Measurements from ENCODE around the gene ACACB.

The ACACB gene

GRCh38 chr12:109174468-109174867 lies 58.1 kb downstream of the ACACB start:
- DNase-seq (ENCODE audit: low spot score) = no peak

GRCh38 chr12:109178532-109178931 lies 62.1 kb downstream of the ACACB start:
- no peak for DNase-seq (ENCODE audit: low spot score)

- no peak for DNase-seq (ENCODE audit: low spot score)
These were observed 63.5 kb downstream of the ACACB start for GRCh38 chr12:109179927-109180326.

GRCh38 chr12:109182041-109182839 lies 65.9 kb downstream of the ACACB start:
- DNase-seq (ENCODE audit: low spot score) = no peak

GRCh38 chr12:109185441-109185840 lies 69.1 kb downstream of the ACACB start:
- DNase-seq (ENCODE audit: low spot score) = no peak

GRCh38 chr12:109186993-109187653 lies 70.7 kb downstream of the ACACB start:
- DNase-seq (ENCODE audit: low spot score) = no peak

GRCh38 chr12:109188108-109188712 lies 71.8 kb downstream of the ACACB start:
- no peak for DNase-seq (ENCODE audit: low spot score)

- DNase-seq (ENCODE audit: low spot score) = no peak
These were observed 72.9 kb downstream of the ACACB start for GRCh38 chr12:109189291-109189690.

GRCh38 chr12:109191621-109192250 lies 75.3 kb downstream of the ACACB start:
- DNase-seq (ENCODE audit: low spot score) = no peak

- peak; percentile 52 for DNase-seq (ENCODE audit: low spot score)
These were observed 76.0 kb downstream of the ACACB start for GRCh38 chr12:109192358-109192757.

- DNase-seq (ENCODE audit: low spot score) = no peak
These were observed 77.5 kb downstream of the ACACB start for GRCh38 chr12:109193896-109194295.

GRCh38 chr12:109196332-109196731 lies 79.9 kb downstream of the ACACB start:
- DNase-seq (ENCODE audit: low spot score) = peak; percentile 64

- no peak for DNase-seq (ENCODE audit: low spot score)
These were observed 80.9 kb downstream of the ACACB start for GRCh38 chr12:109197327-109197726.

- no peak for DNase-seq (ENCODE audit: low spot score)
These were observed 82.9 kb downstream of the ACACB start for GRCh38 chr12:109199324-109199723.

- DNase-seq (ENCODE audit: low spot score) = no peak
These were observed 84.6 kb downstream of the ACACB start for GRCh38 chr12:109200825-109201495.

- no peak for DNase-seq (ENCODE audit: low spot score)
These were observed 85.1 kb downstream of the ACACB start for GRCh38 chr12:109201496-109201885.

- DNase-seq (ENCODE audit: low spot score) = no peak
These were observed 86.4 kb downstream of the ACACB start for GRCh38 chr12:109202770-109203169.

GRCh38 chr12:109203480-109203879 lies 87.1 kb downstream of the ACACB start:
- no peak for DNase-seq (ENCODE audit: low spot score)

- no peak for DNase-seq (ENCODE audit: low spot score)
These were observed 92.7 kb downstream of the ACACB start for GRCh38 chr12:109209082-109209481.

GRCh38 chr12:109212460-109213115 lies 96.2 kb downstream of the ACACB start:
- no peak for DNase-seq (ENCODE audit: low spot score)

GRCh38 chr12:109214131-109214530 lies 97.7 kb downstream of the ACACB start:
- no peak for DNase-seq (ENCODE audit: low spot score)

- no peak for DNase-seq (ENCODE audit: low spot score)
These were observed 102.6 kb downstream of the ACACB start for GRCh38 chr12:109218996-109219395.
